Nucleus accumbens (tissue), 56 donors: Measurements from ENCODE around the gene GPR108.

ENCODE experiments used
- DNase-seq, 56 donors: peaks; one replicate each; lab custom pipeline; 2025; lab: John Stamatoyannopoulos, UW

The GPR108 gene

DNA sequence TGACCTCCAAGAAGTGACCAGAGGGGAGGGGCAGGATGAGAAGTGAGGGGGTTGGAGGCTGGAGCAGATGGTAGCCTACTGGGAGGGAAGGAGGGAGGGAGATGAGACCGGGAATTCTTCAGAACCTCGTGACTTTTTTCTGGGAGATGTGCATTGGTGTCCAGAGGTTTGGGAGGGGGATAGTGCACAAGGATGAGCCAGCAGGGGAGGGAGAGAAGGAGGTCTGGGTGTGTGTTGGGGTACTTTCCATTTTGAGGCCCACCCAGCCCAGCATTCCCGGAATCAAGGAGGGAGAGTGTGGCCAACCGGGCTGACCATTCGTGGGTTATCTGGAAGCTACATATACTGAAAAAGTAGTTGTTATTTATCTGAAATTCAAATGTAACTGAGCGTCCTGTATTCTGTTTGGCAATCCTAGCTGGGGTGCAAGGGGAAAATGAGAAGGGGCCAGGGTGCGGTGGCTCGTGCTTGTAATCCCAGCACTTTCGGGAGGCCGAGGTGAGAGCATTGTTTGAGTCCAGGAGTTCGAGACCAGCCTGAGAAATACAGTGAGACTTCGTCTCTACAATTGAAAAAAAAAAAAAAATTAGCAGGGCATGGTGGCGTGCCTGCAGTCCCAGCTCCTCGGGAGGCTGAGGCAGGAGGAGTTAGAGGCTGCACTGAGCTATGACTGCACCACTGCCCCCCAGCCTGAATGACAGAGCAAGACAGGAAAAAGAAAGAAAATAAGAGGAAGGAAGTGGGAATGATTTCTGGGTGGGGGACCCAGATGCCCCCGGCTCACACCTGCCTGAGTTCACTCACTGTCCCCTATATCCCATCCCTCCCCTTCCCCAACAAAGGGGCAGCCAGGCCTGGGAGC lies 12.5 kb downstream of the GPR108 start:
- DNase-seq, result no peak

DNA sequence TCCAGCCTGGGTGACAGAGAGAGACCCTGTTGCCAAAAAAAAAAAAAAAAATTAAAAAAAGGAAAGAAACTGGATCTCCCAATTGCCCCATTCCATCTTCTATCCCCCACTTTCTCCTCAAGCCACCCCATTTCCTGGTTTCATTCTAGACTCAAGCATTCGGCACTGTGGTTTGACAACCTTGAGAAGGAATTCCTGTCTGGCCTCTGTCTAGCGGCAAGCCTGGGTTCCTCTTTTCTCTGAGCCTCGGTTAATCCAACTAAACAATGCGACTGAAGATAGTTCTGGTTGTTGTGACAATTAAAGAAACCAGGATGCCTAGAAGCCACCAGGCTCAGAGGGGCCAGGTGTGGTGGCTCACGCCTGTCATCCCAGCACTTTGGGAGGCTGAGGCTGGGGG lies 13.6 kb downstream of the GPR108 start:
- DNase-seq, result peak in 1 of 56 donors; percentile 15

DNA sequence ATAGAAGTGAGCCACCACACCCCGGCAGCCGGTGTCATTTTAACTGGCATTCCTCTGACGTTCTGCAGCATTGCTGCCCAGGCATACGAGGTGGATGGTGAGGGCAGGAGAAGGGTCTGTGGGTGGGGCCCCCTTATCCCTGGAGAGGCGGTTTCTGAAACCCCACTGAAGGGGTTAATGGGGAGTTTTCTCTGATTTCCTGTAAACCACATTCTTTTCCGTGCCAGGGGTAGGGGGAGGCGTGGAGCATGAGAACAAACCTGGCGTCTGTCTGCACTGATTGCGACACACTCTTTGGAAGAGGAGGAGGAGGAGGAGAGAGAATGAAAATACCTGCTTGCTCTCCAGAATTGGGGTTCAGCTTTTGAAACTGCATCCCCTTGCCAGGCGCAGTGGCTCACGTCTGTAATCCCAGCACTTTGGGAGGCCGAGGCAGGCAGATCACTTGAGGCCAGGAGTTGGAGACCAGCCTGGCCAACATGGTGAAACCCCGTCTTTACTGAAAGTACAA lies 14.2 kb downstream of the GPR108 start:
- DNase-seq, result peak in 12 of 56 donors; percentile 5 to 34 (median 15)

- no peak for DNase-seq
Measured at GRCh38 chr19:6721773-6722172, 15.6 kb downstream of the GPR108 start.

DNA sequence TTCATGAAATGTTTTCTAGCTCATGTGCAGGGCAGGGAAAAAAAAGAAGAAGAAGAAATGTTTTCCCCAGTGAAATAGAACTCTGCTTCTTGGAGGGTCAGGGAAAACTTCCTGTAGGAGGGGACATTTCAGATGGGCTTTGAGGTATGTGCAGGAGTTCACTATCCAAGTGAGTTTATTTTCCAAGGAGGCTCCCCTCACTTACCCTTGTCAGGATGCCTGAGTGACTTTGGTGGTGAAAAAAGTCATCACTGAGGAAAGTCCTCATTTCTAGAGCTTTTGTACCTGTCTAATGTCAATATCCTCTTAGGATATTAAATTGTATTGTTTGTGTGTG lies 16.3 kb downstream of the GPR108 start:
- DNase-seq, result no peak

GRCh38 chr19:6720369-6721137 lies 16.8 kb downstream of the GPR108 start, which contains the start of gene C3:
C3 (minus strand) TSS chr19:6720650; CDS start chr19:6720589, 61 bp downstream.
- DNase-seq, result peak in 9 of 56 donors; percentile 14 to 40 (median 23)

DNA sequence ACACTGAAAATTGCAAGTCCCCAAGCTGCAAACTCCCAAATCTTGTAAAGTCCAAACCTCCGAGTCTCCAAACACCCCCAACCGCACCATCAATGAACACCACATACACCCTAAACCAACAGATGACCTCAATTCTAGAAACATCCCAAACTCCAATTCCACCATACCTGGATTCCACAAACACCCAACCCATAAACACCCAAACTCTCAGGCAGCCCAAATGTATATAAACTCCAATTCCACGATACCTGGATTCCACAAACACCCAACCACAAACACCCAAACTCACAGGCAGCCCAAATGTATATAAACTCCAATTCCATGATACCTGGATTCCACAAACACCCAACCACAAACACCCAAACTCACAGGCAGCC lies 17.4 kb downstream of the GPR108 start:
- DNase-seq, result no peak

DNA sequence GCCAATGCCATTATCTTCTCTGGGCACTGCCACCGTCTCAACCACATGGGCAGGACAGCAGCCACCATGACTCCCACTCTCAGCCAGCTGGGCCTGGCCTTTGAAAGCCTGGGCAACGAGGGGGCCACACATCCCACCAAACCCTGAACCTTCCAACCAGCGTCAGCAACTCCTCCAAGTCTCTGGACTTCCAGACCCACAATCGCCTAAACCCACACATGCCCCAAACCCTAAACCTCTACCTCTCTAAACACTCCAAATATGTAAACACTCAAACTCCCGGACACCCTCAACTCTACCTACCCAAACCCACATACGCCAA lies 17.9 kb downstream of the GPR108 start:
- peak in 1 of 56 donors; percentile 30 for DNase-seq

DNA sequence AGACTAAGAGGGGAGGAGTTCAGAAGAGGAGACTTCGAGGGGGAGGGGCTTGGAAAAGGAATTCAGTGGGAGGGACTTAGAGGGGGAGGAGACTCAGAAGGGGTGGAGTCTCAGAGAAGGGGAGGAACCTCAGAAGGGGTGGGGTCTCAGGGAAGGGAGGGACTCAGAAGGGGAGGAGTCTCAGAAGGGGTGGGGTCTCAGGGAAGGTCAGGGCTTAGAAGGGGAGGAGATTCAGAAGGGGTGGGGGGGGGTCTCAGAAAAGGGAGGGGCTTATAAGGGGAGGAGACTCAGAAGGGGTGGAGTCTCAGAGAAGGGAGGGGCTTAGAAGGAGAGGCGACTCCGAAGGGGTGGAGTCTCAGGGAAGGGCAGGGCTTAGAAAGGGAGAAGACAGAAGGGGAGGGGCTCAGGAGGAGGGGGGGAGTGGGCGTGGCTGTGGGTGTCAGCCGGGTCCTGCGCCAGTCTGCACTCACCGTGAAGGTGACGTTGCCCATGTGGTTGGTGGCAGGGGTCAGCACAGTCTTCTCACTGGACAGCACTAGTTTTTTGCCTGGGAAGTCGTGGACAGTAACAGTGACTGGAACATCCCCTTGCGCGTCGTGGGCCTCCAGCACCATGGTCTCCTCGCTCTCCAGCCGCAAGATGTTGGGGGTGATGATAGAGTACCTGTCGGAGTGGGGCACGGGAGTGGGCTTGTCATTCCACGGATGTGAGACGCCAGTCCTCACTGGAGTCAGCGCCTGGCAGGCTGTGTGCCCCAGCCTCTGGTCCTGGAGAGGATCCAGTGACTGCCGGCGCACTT lies 18.4 kb downstream of the GPR108 start:
- peak in 25 of 56 donors; percentile 6 to 68 (median 24) for DNase-seq

GRCh38 chr19:6718111-6718740 lies 19.2 kb downstream of the GPR108 start:
- DNase-seq, result no peak

DNA sequence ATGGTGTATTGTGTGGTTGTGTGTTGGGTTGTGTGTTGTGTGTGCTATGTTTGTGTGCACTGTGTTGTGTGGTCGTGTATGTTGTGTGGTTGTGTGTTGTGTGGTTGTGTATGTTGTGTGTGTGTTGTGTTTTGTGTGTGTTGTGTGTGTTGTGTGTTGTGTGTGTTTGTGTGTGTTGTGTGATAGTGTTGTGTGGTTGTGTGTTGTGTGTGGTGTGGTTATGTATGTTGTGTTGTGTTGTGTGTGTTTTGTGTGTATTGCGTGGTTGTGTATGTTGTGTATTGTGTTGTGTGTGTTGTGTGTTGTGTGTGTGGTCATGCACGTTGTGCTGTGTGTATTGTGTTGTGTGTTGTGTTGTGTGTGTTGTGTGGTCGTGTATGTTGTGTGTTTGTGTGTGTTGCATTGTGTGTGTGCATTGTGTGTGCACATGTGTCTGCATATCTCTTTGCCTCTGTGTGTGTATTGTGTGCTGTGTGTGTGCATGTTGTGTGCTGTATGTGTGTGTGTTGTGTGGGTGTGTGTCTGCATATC lies 19.9 kb downstream of the GPR108 start:
- DNase-seq, result no peak

GRCh38 chr19:6717036-6717435 lies 20.3 kb downstream of the GPR108 start:
- DNase-seq, result no peak

GRCh38 chr19:6716610-6716970 lies 20.8 kb downstream of the GPR108 start:
- DNase-seq, result no peak

DNA sequence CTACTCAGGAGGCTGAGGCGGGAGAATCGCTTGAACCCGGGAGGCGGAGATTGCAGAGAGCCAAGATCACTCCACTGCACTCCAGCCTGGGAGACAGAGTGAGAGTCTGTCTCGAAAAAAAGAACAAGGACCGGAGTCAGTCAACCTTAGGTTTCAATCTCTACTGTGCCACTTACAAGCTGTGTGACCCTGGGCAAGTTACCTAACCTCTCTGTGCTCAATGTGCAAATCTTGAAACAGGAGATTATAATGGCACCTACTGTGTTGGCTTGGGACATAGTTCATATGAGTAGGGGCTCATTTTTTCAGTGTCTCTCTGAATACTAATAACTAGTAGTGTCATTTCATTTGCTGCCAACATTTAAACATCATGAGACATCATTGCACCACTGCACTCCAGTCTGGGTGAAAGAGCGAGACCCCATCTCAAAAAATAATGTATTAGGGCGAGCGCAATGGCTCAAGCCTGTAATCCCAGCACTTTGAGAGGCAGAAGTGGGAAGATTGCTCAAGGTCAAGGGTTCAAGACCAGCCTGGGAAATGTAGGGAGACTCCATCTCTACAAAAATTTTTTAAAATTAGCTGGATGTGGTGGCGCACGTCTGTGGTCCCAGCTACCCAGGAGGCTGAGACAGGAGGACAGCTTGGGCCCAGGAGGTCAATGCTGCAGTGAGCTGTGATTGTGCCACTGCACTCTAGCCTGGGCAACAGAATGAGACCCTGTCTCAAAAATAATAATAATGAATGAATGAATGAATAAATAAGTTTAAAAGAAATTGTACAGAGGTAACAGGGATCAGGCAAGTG lies 22.4 kb downstream of the GPR108 start:
- no peak for DNase-seq

DNA sequence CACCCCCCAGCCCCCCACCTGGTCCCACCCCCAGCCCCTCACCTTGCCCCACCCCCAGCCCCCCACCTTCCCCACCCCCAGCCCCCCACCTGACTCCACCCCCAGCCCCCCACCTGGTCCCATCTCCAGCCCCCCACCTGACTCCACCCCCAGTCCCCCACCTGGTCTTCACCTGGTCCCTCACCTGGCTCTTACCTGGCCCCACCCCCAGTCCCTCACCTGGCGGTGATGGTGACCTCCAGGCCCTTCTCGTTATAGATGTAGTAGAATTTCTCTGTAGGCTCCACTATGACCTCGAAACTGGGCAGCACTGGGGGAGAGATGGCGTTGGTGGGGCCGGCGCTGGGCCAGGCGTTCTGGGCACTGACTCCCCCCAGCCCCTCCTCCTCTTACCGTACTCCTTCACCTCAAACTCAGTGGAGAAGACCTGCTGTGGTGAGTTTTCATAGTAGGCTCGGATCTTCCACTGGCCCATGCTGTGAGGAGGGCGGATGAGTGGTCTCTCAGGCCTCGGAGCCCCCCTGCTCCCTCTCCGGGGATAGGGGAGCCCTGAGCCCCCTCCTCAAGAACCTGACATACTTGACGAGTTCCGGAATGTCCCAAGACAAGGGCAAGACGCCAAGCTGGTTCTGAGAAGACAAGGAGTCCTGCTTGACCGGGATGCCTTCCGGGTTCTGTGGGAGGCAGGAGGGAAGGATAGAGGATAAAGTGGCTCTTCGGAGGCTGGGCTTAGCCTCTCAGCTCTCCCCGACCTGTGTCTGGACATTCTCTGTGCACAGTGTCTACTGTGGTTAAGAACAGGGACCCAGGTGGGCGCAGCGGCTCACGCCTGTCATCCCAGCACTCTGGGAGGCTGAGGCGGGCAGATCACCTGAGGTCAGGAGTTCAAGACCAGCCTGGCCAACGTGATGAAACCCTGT lies 23.3 kb downstream of the GPR108 start:
- DNase-seq, result no peak

GRCh38 chr19:6712692-6713670 lies 24.4 kb downstream of the GPR108 start:
- no peak for DNase-seq

- no peak for DNase-seq
Measured at GRCh38 chr19:6712231-6712630, 25.1 kb downstream of the GPR108 start.
